GM23338 (cell line): ENCODE data around the gene ANTXR1.

Experiments
- CREB1 ChIP-seq: fragments of 250-450 bp; sonication (Bioruptor Pico); IDR thresholded peaks from 2 replicates; pipeline ENCODE4 v1.5.0; 2020; ENCODE audit warnings: low read depth, mild to moderate bottlenecking, moderate library complexity
- CTCF ChIP-seq, 2 experiments: fragments of 200-600 bp in 1 of 2; sonication (generic) in 1 of 2; conservative IDR thresholded peaks; 2 replicates each; pipeline versions ENCODE4 v1.5.1 to v1.6.1; 2016 to 2017; ENCODE audit warnings: antibody characterized with exemption in 2 of 2, low read depth in 2 of 2, mild to moderate bottlenecking in 2 of 2, moderate library complexity in 1 of 2
- ETS1 ChIP-seq: IDR thresholded peaks from 2 replicates; pipeline ENCODE4 v1.6.1; 2016; ENCODE audit warnings: antibody characterized with exemption
- EZH2 ChIP-seq: fragments of 200-600 bp; sonication (generic); IDR thresholded peaks from one replicate; pipeline ENCODE4 v1.8.0; 2017; ENCODE audit warnings: antibody characterized with exemption, mild to moderate bottlenecking, low read depth; ENCODE audit not compliant: unreplicated experiment
- POLR2AphosphoS5 ChIP-seq: IDR thresholded peaks from 2 replicates; pipeline ENCODE4 v1.6.1; 2016; ENCODE audit warnings: antibody characterized with exemption, low read depth
- ZNF331 ChIP-seq: fragments of 250-450 bp; sonication (Bioruptor Pico); IDR thresholded peaks from 2 replicates; pipeline ENCODE4 v1.5.0; 2020; ENCODE audit warnings: low read depth, mild to moderate bottlenecking, moderate library complexity

- TF ChIP-seq EZH2 (no peak), CTCF (conservative IDR thresholded peaks at IDR 0.05; ENCODE audit: low read depth in 2 of 2) (no peak), POLR2AphosphoS5 (no peak), ETS1 (no peak), CREB1 (CRISPR knock-in tag) (no peak), ZNF331 (no peak)
Measured at GRCh38 chr2:69181806-69182427, 168.9 kb downstream of the ANTXR1 start.
